Measurements from ENCODE around the gene ZNF593.

The ZNF593 gene

GRCh38 chr1:26169669-26170471 is at the start of gene ZNF593:
TSS of gene ZNF593 (plus strand) at chr1:26169908. CDS start at chr1:26169984, 76 bp downstream.
- DNase-seq, result peak; percentile 90 to 91

- DNase-seq, result no peak
Observed at GRCh38 chr1:26121854-26122773, 47.6 kb upstream of the ZNF593 start.

GRCh38 chr1:26122988-26123973 is 46.4 kb upstream of the ZNF593 start:
- no peak for DNase-seq

- DNase-seq, result no peak
Observed at GRCh38 chr1:26124418-26125331, 45.0 kb upstream of the ZNF593 start.

GRCh38 chr1:26125382-26125781 is 44.3 kb upstream of the ZNF593 start:
- no peak for DNase-seq

- DNase-seq, result no peak
Observed at GRCh38 chr1:26125946-26126320, 43.8 kb upstream of the ZNF593 start.

- DNase-seq, result peak; percentile 72 to 91
Observed at GRCh38 chr1:26126321-26127084, 43.2 kb upstream of the ZNF593 start.

GRCh38 chr1:26127235-26128163 is 42.2 kb upstream of the ZNF593 start:
- DNase-seq, result no peak

- no peak for DNase-seq
Observed at GRCh38 chr1:26129778-26130177, 39.9 kb upstream of the ZNF593 start.

GRCh38 chr1:26130695-26131094 is 39.0 kb upstream of the ZNF593 start:
- DNase-seq, result no peak

- DNase-seq, result no peak
Observed at GRCh38 chr1:26132128-26132833, 37.4 kb upstream of the ZNF593 start.

- DNase-seq, result no peak
Observed at GRCh38 chr1:26132834-26133167, 36.9 kb upstream of the ZNF593 start.

GRCh38 chr1:26134466-26134865 is 35.2 kb upstream of the ZNF593 start:
- DNase-seq, result no peak

GRCh38 chr1:26138974-26139558 is 30.6 kb upstream of the ZNF593 start:
- DNase-seq, result no peak

GRCh38 chr1:26142159-26142558 is 27.5 kb upstream of the ZNF593 start:
- no peak for DNase-seq

GRCh38 chr1:26145041-26145959 is 24.4 kb upstream of the ZNF593 start:
- peak; percentile 77 to 79 for DNase-seq

- DNase-seq, result no peak
Observed at GRCh38 chr1:26145960-26146294, 23.8 kb upstream of the ZNF593 start.

GRCh38 chr1:26148887-26149286 is 20.8 kb upstream of the ZNF593 start:
- no peak for DNase-seq

All from CD4-positive, alpha-beta T cell treated with Interleukin-4 for 1 hour (primary cell).